ENCODE measurements around the gene ID3.

ID3 gene

GRCh38 chr1:23537296-23537973 lies 21.9 kb downstream of the ID3 start:
- in situ Hi-C loops (cut with MboI; ENCODE audit: low pct_unique_long_range_greater_than_20kb, low sequenced_read_pairs, unreplicated experiment) = no loop called here
- TF ChIP-seq CTCF (IDR thresholded peaks at IDR 0.05; ENCODE audit: extremely low read depth, insufficient read depth, missing control alignments) = no peak
- no peak for DNase-seq (ENCODE audit: low spot score)

GRCh38 chr1:23533246-23534023 lies 25.9 kb downstream of the ID3 start:
- in situ Hi-C loops (cut with MboI; ENCODE audit: low pct_unique_long_range_greater_than_20kb, low sequenced_read_pairs, unreplicated experiment) = loop anchor here (5.0 kb wide), 1 partner anchor 41 kb away; no protein-coding TSS in a partner anchor
- no peak for DNase-seq (ENCODE audit: low spot score)
- no peak for TF ChIP-seq CTCF (IDR thresholded peaks at IDR 0.05; ENCODE audit: extremely low read depth, insufficient read depth, missing control alignments)

- in situ Hi-C loops (cut with MboI; ENCODE audit: low pct_unique_long_range_greater_than_20kb, low sequenced_read_pairs, unreplicated experiment) = loop anchor here (5.0 kb wide), 1 partner anchor 39 kb away; no protein-coding TSS in a partner anchor
- no peak for DNase-seq (ENCODE audit: low spot score)
- TF ChIP-seq CTCF (IDR thresholded peaks at IDR 0.05; ENCODE audit: extremely low read depth, insufficient read depth, missing control alignments) = no peak
These were observed 27.7 kb downstream of the ID3 start for GRCh38 chr1:23531562-23532094.

GRCh38 chr1:23530747-23531561 lies 28.3 kb downstream of the ID3 start, which contains the start of gene E2F2:
TSS of gene E2F2 (minus strand) at chr1:23531233. CDS start at chr1:23530793, 440 bp downstream.
- in situ Hi-C loops (cut with MboI; ENCODE audit: low pct_unique_long_range_greater_than_20kb, low sequenced_read_pairs, unreplicated experiment) = loop anchor here (5.0 kb wide), 1 partner anchor 39 kb away; no protein-coding TSS in a partner anchor
- TF ChIP-seq CTCF (IDR thresholded peaks at IDR 0.05; ENCODE audit: extremely low read depth, insufficient read depth, missing control alignments) = peak; percentile 28
- peak; percentile 95 for DNase-seq (ENCODE audit: low spot score)

- TF ChIP-seq CTCF (IDR thresholded peaks at IDR 0.05; ENCODE audit: extremely low read depth, insufficient read depth, missing control alignments) = no peak
- in situ Hi-C loops (cut with MboI; ENCODE audit: low pct_unique_long_range_greater_than_20kb, low sequenced_read_pairs, unreplicated experiment) = loop anchor here (5.0 kb wide), 1 partner anchor 38 kb away; no protein-coding TSS in a partner anchor
- no peak for DNase-seq (ENCODE audit: low spot score)
These were observed 29.1 kb downstream of the ID3 start for GRCh38 chr1:23530087-23530746.

Data from GM13977 (cell line).